GM12878 (cell line): ENCODE results near the gene IER3. TPM values are rescaled to one million over a fixed set of nuclear protein-coding genes. Genes with fewer than 3 reads are reported as not detected.

ENCODE experiments used
- CBFB ChIP-seq: IDR thresholded peaks from 2 replicates; pipeline ENCODE4 v1.6.1; 2016; ENCODE audit warnings: antibody characterized with exemption, low read depth
- CBX5 ChIP-seq: sonication (generic); IDR thresholded peaks from 2 replicates; pipeline ENCODE4 v1.6.1; 2016; ENCODE audit warnings: low read depth, moderate library complexity, mild to moderate bottlenecking, inconsistent platforms
- CEBPB ChIP-seq, 2 experiments: fragments of 150-350 bp in 1 of 2; IDR thresholded peaks; 2 replicates each; pipeline ENCODE4 v1.6.1; 2012 to 2014; ENCODE audit warnings: low read depth in 2 of 2, low read length in 2 of 2, borderline replicate concordance in 1 of 2, inconsistent platforms in 1 of 2
- ESRRA ChIP-seq: IDR thresholded peaks from 2 replicates; pipeline ENCODE4 v1.6.1; 2012; ENCODE audit warnings: mild to moderate bottlenecking, low read length, improper control_type of control experiment
- FOXM1 ChIP-seq: IDR thresholded peaks from 2 replicates; pipeline ENCODE4 v1.6.1; 2012; ENCODE audit warnings: low read depth, mild to moderate bottlenecking, inconsistent platforms, low read length, moderate library complexity
- IRF4 ChIP-seq: IDR thresholded peaks from 2 replicates; pipeline ENCODE4 v1.6.1; 2011; ENCODE audit warnings: low read depth, low read length
- POLR2A ChIP-seq: IDR thresholded peaks from 2 replicates; pipeline ENCODE4 v1.6.1; 2011; ENCODE audit warnings: low read depth, mild to moderate bottlenecking, low read length
- RCOR1 ChIP-seq: conservative IDR thresholded peaks from 2 replicates; pipeline ENCODE4 v1.6.1; 2012; ENCODE audit warnings: low read depth, low read length, improper control_type of control experiment
- SMAD1 ChIP-seq: fragments of 450-650 bp; IDR thresholded peaks from 2 replicates; pipeline ENCODE4 v1.6.1; 2018; ENCODE audit warnings: mild to moderate bottlenecking, low read depth; ENCODE audit not compliant: partially characterized antibody
- SMARCA5 ChIP-seq: fragments of 450-650 bp; IDR thresholded peaks from 2 replicates; pipeline ENCODE4 v1.6.1; 2017; ENCODE audit warnings: mild to moderate bottlenecking
- SP1 ChIP-seq: IDR thresholded peaks from one replicate; pipeline ENCODE4 v1.6.1; 2011; ENCODE audit warnings: low read depth, low read length
- SREBF1 ChIP-seq: IDR thresholded peaks from 2 replicates; pipeline ENCODE4 v1.6.1; 2012; ENCODE audit warnings: mild to moderate bottlenecking, low read length
- STAT3 ChIP-seq: IDR thresholded peaks from 2 replicates; pipeline ENCODE4 v1.6.1; 2011; ENCODE audit warnings: low read depth, low read length, improper control_type of control experiment
- TBL1XR1 ChIP-seq: IDR thresholded peaks from 2 replicates; pipeline ENCODE4 v1.6.1; 2012; ENCODE audit warnings: low read depth, low read length, improper control_type of control experiment
- ZNF622 ChIP-seq: fragments of 450-650 bp; IDR thresholded peaks from 2 replicates; pipeline ENCODE4 v1.6.1; 2017; ENCODE audit warnings: mild to moderate bottlenecking, inconsistent platforms
- polyA plus RNA-seq, 11 experiments: library from polyadenylated mRNA; depleted of rRNA in 4 of 11; unstranded in 6 of 11; stranded (reverse) in 5 of 11; fragments of >200 nt; fragmentation: Nextera tagmentation in 4 of 11; fragmentation: Illumina TruSeq in 1 of 11; extraction: Ambion mirVana in 4 of 11; extraction: Trizol in 1 of 11; gene quantifications; 1 replicate in 1 of 11; 2 replicates in 10 of 11; pipeline versions ENCODE4 v1.2.1 to v1.2.3, GENCODE V29; 2011 to 2016; ENCODE audit warnings: inconsistent platforms in 2 of 11, missing spikeins in 2 of 11, low read depth in 1 of 11
- total RNA-seq, 4 experiments: library from RNA; depleted of rRNA in 3 of 4; stranded (reverse); fragments of >200 nt in 3 of 4; fragmentation: Illumina TruSeq in 1 of 4; extraction: Trizol in 1 of 4; gene quantifications; 2 replicates each; pipeline versions ENCODE4 v1.2.1 to v1.2.3, GENCODE V29; 2013 to 2021
- TF ChIP-seq, protein P1 (sequence below): fragments of 450-650 bp; IDR thresholded peaks from 2 replicates; pipeline ENCODE4 v1.6.1; 2017; ENCODE audit warnings: mild to moderate bottlenecking, moderate library complexity
- TF ChIP-seq, protein P2 (sequence below): IDR thresholded peaks from 2 replicates; pipeline ENCODE4 v1.6.1; 2011; ENCODE audit warnings: mild to moderate bottlenecking, low read depth, low read length, moderate library complexity; ENCODE audit not compliant: insufficient replicate concordance
- TF ChIP-seq, protein P3 (sequence below): fragments of 450-650 bp; IDR thresholded peaks from 2 replicates; pipeline ENCODE4 v1.6.1; 2018; ENCODE audit warnings: mild to moderate bottlenecking, low read depth, moderate library complexity; ENCODE audit not compliant: partially characterized antibody
- TF ChIP-seq, protein P4 (sequence below): fragments of 450-650 bp; IDR thresholded peaks from 2 replicates; pipeline ENCODE4 v1.6.1; 2016; ENCODE audit warnings: mild to moderate bottlenecking
- TF ChIP-seq, protein P5 (sequence below): fragments of 450-650 bp; IDR thresholded peaks from 2 replicates; pipeline ENCODE4 v1.6.1; 2017; ENCODE audit warnings: mild to moderate bottlenecking, low read depth, inconsistent platforms; ENCODE audit not compliant: poor library complexity, severe bottlenecking

The IER3 gene
- total and polyA plus RNA-seq, 10 of the 15 experiments (the other 5 are each of a cell fraction or from before 2014, with no cell fraction given) = 1.9 to 100 (median 32.3) TPM

DNA sequence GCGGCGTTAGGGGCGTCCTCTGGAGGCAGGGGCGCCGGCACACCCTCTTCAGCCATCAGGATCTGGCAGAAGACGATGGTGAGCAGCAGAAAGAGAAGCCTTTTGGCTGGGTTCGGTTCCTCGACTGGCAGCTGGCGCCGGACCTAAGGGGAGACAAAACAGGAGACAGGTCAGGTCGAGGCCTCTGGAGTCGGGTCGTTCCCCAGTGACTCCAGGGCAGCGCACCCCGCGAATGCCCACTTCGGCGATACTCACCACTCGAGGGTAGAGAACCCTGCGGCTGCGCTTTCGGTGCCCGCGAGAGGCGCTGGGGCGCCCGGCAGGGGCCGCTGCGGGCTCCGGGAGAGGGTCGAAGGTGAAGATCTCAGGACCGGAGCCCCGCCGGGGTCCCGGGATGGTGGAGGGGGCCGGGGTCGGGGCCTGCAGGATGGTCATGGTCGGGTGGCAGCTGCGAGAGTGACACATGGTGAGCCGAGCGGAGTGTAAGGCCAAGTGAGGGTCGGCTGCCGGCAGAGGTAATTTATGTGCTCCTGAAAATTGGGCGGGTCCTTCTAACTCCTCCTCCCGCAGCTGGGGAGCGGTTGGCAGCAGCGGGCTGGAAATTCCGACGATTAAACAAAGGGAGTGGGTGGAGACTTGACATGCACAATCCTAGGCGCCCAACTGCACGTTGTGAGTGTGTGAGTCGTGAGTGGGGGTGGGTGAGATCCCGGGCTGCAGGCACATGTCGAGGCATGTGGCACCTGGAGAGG is at the start of gene IER3 (continued):
- TF ChIP-seq, protein P1, sequence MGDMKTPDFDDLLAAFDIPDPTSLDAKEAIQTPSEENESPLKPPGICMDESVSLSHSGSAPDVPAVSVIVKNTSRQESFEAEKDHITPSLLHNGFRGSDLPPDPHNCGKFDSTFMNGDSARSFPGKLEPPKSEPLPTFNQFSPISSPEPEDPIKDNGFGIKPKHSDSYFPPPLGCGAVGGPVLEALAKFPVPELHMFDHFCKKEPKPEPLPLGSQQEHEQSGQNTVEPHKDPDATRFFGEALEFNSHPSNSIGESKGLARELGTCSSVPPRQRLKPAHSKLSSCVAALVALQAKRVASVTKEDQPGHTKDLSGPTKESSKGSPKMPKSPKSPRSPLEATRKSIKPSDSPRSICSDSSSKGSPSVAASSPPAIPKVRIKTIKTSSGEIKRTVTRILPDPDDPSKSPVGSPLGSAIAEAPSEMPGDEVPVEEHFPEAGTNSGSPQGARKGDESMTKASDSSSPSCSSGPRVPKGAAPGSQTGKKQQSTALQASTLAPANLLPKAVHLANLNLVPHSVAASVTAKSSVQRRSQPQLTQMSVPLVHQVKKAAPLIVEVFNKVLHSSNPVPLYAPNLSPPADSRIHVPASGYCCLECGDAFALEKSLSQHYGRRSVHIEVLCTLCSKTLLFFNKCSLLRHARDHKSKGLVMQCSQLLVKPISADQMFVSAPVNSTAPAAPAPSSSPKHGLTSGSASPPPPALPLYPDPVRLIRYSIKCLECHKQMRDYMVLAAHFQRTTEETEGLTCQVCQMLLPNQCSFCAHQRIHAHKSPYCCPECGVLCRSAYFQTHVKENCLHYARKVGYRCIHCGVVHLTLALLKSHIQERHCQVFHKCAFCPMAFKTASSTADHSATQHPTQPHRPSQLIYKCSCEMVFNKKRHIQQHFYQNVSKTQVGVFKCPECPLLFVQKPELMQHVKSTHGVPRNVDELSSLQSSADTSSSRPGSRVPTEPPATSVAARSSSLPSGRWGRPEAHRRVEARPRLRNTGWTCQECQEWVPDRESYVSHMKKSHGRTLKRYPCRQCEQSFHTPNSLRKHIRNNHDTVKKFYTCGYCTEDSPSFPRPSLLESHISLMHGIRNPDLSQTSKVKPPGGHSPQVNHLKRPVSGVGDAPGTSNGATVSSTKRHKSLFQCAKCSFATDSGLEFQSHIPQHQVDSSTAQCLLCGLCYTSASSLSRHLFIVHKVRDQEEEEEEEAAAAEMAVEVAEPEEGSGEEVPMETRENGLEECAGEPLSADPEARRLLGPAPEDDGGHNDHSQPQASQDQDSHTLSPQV = no peak
- TF ChIP-seq POLR2A = peak; percentile 98
- no peak for TF ChIP-seq ESRRA
- TF ChIP-seq ZNF622 = no peak
- TF ChIP-seq RCOR1 = no peak
- TF ChIP-seq STAT3 = no peak
- TF ChIP-seq IRF4 = no peak
- TF ChIP-seq SMAD1 = peak; percentile 78
- TF ChIP-seq, protein P2, sequence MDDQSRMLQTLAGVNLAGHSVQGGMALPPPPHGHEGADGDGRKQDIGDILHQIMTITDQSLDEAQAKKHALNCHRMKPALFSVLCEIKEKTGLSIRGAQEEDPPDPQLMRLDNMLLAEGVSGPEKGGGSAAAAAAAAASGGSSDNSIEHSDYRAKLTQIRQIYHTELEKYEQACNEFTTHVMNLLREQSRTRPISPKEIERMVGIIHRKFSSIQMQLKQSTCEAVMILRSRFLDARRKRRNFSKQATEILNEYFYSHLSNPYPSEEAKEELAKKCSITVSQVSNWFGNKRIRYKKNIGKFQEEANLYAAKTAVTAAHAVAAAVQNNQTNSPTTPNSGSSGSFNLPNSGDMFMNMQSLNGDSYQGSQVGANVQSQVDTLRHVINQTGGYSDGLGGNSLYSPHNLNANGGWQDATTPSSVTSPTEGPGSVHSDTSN = peak; percentile 73
- peak; percentile 51 for TF ChIP-seq SP1
- no peak for TF ChIP-seq CEBPB (IDR thresholded peaks at IDR 0.05; ENCODE audit: borderline replicate concordance in 1 of 2, low read depth in 2 of 2, low read length in 2 of 2)
- TF ChIP-seq, protein P3, sequence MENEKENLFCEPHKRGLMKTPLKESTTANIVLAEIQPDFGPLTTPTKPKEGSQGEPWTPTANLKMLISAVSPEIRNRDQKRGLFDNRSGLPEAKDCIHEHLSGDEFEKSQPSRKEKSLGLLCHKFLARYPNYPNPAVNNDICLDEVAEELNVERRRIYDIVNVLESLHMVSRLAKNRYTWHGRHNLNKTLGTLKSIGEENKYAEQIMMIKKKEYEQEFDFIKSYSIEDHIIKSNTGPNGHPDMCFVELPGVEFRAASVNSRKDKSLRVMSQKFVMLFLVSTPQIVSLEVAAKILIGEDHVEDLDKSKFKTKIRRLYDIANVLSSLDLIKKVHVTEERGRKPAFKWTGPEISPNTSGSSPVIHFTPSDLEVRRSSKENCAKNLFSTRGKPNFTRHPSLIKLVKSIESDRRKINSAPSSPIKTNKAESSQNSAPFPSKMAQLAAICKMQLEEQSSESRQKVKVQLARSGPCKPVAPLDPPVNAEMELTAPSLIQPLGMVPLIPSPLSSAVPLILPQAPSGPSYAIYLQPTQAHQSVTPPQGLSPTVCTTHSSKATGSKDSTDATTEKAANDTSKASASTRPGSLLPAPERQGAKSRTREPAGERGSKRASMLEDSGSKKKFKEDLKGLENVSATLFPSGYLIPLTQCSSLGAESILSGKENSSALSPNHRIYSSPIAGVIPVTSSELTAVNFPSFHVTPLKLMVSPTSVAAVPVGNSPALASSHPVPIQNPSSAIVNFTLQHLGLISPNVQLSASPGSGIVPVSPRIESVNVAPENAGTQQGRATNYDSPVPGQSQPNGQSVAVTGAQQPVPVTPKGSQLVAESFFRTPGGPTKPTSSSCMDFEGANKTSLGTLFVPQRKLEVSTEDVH = no peak
- TF ChIP-seq, protein P4, sequence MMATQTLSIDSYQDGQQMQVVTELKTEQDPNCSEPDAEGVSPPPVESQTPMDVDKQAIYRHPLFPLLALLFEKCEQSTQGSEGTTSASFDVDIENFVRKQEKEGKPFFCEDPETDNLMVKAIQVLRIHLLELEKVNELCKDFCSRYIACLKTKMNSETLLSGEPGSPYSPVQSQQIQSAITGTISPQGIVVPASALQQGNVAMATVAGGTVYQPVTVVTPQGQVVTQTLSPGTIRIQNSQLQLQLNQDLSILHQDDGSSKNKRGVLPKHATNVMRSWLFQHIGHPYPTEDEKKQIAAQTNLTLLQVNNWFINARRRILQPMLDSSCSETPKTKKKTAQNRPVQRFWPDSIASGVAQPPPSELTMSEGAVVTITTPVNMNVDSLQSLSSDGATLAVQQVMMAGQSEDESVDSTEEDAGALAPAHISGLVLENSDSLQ = peak; percentile 84
- TF ChIP-seq SMARCA5 = peak; percentile 34; the same call in 1 of the 2 replicates
- TF ChIP-seq SREBF1 = no peak
- no peak for TF ChIP-seq CBX5
- TF ChIP-seq, protein P5, sequence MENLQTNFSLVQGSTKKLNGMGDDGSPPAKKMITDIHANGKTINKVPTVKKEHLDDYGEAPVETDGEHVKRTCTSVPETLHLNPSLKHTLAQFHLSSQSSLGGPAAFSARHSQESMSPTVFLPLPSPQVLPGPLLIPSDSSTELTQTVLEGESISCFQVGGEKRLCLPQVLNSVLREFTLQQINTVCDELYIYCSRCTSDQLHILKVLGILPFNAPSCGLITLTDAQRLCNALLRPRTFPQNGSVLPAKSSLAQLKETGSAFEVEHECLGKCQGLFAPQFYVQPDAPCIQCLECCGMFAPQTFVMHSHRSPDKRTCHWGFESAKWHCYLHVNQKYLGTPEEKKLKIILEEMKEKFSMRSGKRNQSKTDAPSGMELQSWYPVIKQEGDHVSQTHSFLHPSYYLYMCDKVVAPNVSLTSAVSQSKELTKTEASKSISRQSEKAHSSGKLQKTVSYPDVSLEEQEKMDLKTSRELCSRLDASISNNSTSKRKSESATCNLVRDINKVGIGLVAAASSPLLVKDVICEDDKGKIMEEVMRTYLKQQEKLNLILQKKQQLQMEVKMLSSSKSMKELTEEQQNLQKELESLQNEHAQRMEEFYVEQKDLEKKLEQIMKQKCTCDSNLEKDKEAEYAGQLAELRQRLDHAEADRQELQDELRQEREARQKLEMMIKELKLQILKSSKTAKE = no peak
- TF ChIP-seq FOXM1 = peak; percentile 31; the same call in 1 of the 2 replicates
- no peak for TF ChIP-seq TBL1XR1
- peak; percentile 92 for TF ChIP-seq CBFB
